Chondrocyte (in vitro differentiated cells): ENCODE measurements around the gene ITSN1. TPM values are rescaled to one million over a fixed set of nuclear protein-coding genes. Genes with fewer than 3 reads are reported as not detected.

ENCODE experiments used
- DNase-seq: peaks from one replicate; pipeline ENCODE4 v3.0.0; 2021; ENCODE audit warnings: mixed read lengths, low spot score
- H3K27ac Mint-ChIP-seq: one replicate; pipeline ENCODE4 v1.8.0; 2021; ENCODE audit warnings: mild to moderate bottlenecking, moderate library complexity, mixed read lengths; ENCODE audit not compliant: unreplicated experiment
- H3K27me3 Mint-ChIP-seq: 2 replicates; pipeline ENCODE4 v1.8.0; 2021; ENCODE audit warnings: low read depth, mixed read lengths
- H3K36me3 Mint-ChIP-seq: 2 replicates; pipeline ENCODE4 v1.8.0; 2021; ENCODE audit warnings: low read depth, mixed read lengths
- H3K4me1 Mint-ChIP-seq: 2 replicates; pipeline ENCODE4 v1.8.0; 2021; ENCODE audit warnings: low read depth, mild to moderate bottlenecking, mixed read lengths
- H3K4me3 Mint-ChIP-seq: one replicate; pipeline ENCODE4 v1.8.0; 2021; ENCODE audit warnings: mild to moderate bottlenecking, moderate library complexity, mixed read lengths; ENCODE audit not compliant: unreplicated experiment
- H3K9me3 Mint-ChIP-seq: 2 replicates; pipeline ENCODE4 v1.8.0; 2021; ENCODE audit warnings: low read depth, mixed read lengths
- CTCF ChIP-seq: fragments of 200-600 bp; sonication (generic); IDR thresholded peaks from 2 replicates; pipeline ENCODE4 v1.5.0; 2021; ENCODE audit warnings: antibody characterized with exemption, mild to moderate bottlenecking, moderate library complexity
- total RNA-seq: library from RNA; stranded (reverse); gene quantifications from 3 replicates; pipeline ENCODE4 v1.2.1, GENCODE V29; 2021

The ITSN1 gene
- total RNA-seq, 1 donor from 2014 or later: 29.8 TPM

- no peaks in the 10 kb centered on the region for H3K27me3 Mint-ChIP-seq
- DNase-seq: no peak
- H3K4me1 Mint-ChIP-seq: peaks cover 15% of the 10 kb centered on the region
- no peak for TF ChIP-seq CTCF
- H3K27ac Mint-ChIP-seq: no peak overlapping the region
- peaks cover under 1% of the 10 kb centered on the region for H3K36me3 Mint-ChIP-seq
- no peak overlapping the region for H3K4me3 Mint-ChIP-seq
- H3K9me3 Mint-ChIP-seq: peaks cover 2% of the 10 kb centered on the region
Measured at GRCh38 chr21:33666153-33666552, 23.9 kb downstream of the ITSN1 start.

GRCh38 chr21:33667636-33668035 lies 25.3 kb downstream of the ITSN1 start:
- TF ChIP-seq CTCF: no peak
- Mint-ChIP-seq H3K4me3 (no peak overlapping the region), H3K9me3 (peaks cover 4% of the 10 kb centered on the region), H3K4me1 (peaks cover 20% of the 10 kb centered on the region), H3K27me3 (no peaks in the 10 kb centered on the region), H3K36me3 (peaks cover 2% of the 10 kb centered on the region), H3K27ac (no peak overlapping the region)
- DNase-seq: no peak

- DNase-seq: no peak
- H3K36me3 Mint-ChIP-seq: peaks cover 2% of the 10 kb centered on the region
- H3K27me3 Mint-ChIP-seq: no peaks in the 10 kb centered on the region
- TF ChIP-seq CTCF: no peak
- no peak overlapping the region for H3K27ac Mint-ChIP-seq
- H3K4me1 Mint-ChIP-seq: peaks cover 23% of the 10 kb centered on the region
- peaks cover 4% of the 10 kb centered on the region for H3K9me3 Mint-ChIP-seq
- H3K4me3 Mint-ChIP-seq: no peak overlapping the region
Measured at GRCh38 chr21:33668180-33668579, 25.9 kb downstream of the ITSN1 start.

GRCh38 chr21:33668620-33669019 lies 26.3 kb downstream of the ITSN1 start:
- no peak overlapping the region for H3K27ac Mint-ChIP-seq
- peaks cover 2% of the 10 kb centered on the region for H3K36me3 Mint-ChIP-seq
- TF ChIP-seq CTCF: no peak
- no peaks in the 10 kb centered on the region for H3K27me3 Mint-ChIP-seq
- H3K4me1 Mint-ChIP-seq: peaks cover 23% of the 10 kb centered on the region
- no peak overlapping the region for H3K4me3 Mint-ChIP-seq
- peaks cover 4% of the 10 kb centered on the region for H3K9me3 Mint-ChIP-seq
- no peak for DNase-seq

- peaks cover 23% of the 10 kb centered on the region for H3K4me1 Mint-ChIP-seq
- peaks cover 4% of the 10 kb centered on the region for H3K9me3 Mint-ChIP-seq
- H3K27me3 Mint-ChIP-seq: no peaks in the 10 kb centered on the region
- no peak for TF ChIP-seq CTCF
- DNase-seq: no peak
- peaks cover 2% of the 10 kb centered on the region for H3K36me3 Mint-ChIP-seq
- H3K27ac Mint-ChIP-seq: no peak overlapping the region
- no peak overlapping the region for H3K4me3 Mint-ChIP-seq
Measured at GRCh38 chr21:33670076-33670978, 28.0 kb downstream of the ITSN1 start.
